Smooth muscle cell (in vitro differentiated cells): ENCODE results near the gene STUM. TPM values are rescaled to one million over a fixed set of nuclear protein-coding genes. Genes with fewer than 3 reads are reported as not detected.

Experiments
- DNase-seq: peaks from one replicate; lab custom pipeline; 2025; ENCODE audit not compliant: unreplicated experiment; lab: John Stamatoyannopoulos, UW
- H2AFZ ChIP-seq: fragments of 200-600 bp; sonication (generic); 2 replicates; pipeline ENCODE4 v1.6.0; 2016; ENCODE audit warnings: antibody characterized with exemption, low read depth, mild to moderate bottlenecking
- H3F3A ChIP-seq: fragments of 200-600 bp; sonication (generic); 2 replicates; pipeline ENCODE4 v1.6.0; 2017; ENCODE audit warnings: antibody characterized with exemption, low read depth
- H3K27ac ChIP-seq: fragments of 200-600 bp; sonication (generic); 2 replicates; pipeline ENCODE4 v1.5.1; 2016; ENCODE audit warnings: low read depth, mild to moderate bottlenecking
- H3K27me3 ChIP-seq: fragments of 200-600 bp; sonication (generic); 2 replicates; pipeline ENCODE4 v1.6.1; 2016; ENCODE audit warnings: low read depth, mild to moderate bottlenecking
- H3K36me3 ChIP-seq: fragments of 200-600 bp; sonication (generic); 2 replicates; pipeline ENCODE4 v1.5.1; 2016; ENCODE audit warnings: low read depth
- H3K4me1 ChIP-seq: fragments of 200-600 bp; sonication (generic); 2 replicates; pipeline ENCODE4 v1.5.1; 2016; ENCODE audit warnings: low read depth
- H3K4me2 ChIP-seq: fragments of 200-600 bp; sonication (generic); 2 replicates; pipeline ENCODE4 v1.6.0; 2016; ENCODE audit warnings: mild to moderate bottlenecking
- H3K4me3 ChIP-seq: fragments of 200-600 bp; sonication (generic); 2 replicates; pipeline ENCODE4 v1.5.1; 2016; ENCODE audit warnings: mild to moderate bottlenecking
- H3K79me2 ChIP-seq: fragments of 200-600 bp; sonication (generic); 2 replicates; pipeline ENCODE4 v1.6.0; 2016; ENCODE audit warnings: low read depth, mild to moderate bottlenecking
- H3K9ac ChIP-seq: fragments of 200-600 bp; sonication (generic); 2 replicates; pipeline ENCODE4 v1.6.0; 2016; ENCODE audit warnings: low read depth
- H3K9me3 ChIP-seq: fragments of 200-600 bp; sonication (generic); replicated peaks from 2 replicates; pipeline ENCODE4 v1.5.1; 2016; ENCODE audit warnings: low read depth
- H4K20me1 ChIP-seq: fragments of 200-600 bp; sonication (generic); 2 replicates; pipeline ENCODE4 v1.6.0; 2016; ENCODE audit warnings: low read depth
- CTCF ChIP-seq: fragments of 200-600 bp; sonication (generic); IDR thresholded peaks from 2 replicates; pipeline ENCODE4 v1.5.1; 2017; ENCODE audit warnings: borderline replicate concordance, mild to moderate bottlenecking, antibody characterized with exemption; ENCODE audit not compliant: insufficient read depth, poor library complexity, severe bottlenecking
- WGBS: methylation state at CpG from one replicate; pipeline ENCODE4 v1.1.7; 2016; ENCODE audit warnings: low lambda C conversion rate; 5-methylcytosine and 5-hydroxymethylcytosine counted together
- polyA plus RNA-seq: library from polyadenylated mRNA; unstranded; fragments of >200 nt; fragmentation: Nextera tagmentation; extraction: Ambion mirVana; gene quantifications from 2 replicates; pipeline ENCODE4 v1.2.1, GENCODE V29; 2016
- total RNA-seq: library from RNA; depleted of rRNA; stranded (reverse); fragments of >200 nt; gene quantifications from 2 replicates; pipeline ENCODE4 v1.2.3, GENCODE V29; 2014

Gene STUM
- total and polyA plus RNA-seq, 2 experiments from 2014 or later: 0.04 TPM; not detected in 1

GRCh38 chr1:226657895-226658545, 109.5 kb downstream of the STUM start:
- Histone ChIP-seq H3K4me2 (no peak overlapping the region), H3K36me3 (no peaks in the 10 kb centered on the region), H3K9ac (no peak overlapping the region), H3K27me3 (no peaks in the 10 kb centered on the region), H3K79me2 (peaks cover 8% of the 10 kb centered on the region), H3K27ac (no peak overlapping the region), H3F3A (peaks cover 17% of the 10 kb centered on the region), H3K4me3 (no peak overlapping the region), H2AFZ (no peak overlapping the region), H3K4me1 (peaks cover 55% of the 10 kb centered on the region), H4K20me1 (no peaks in the 10 kb centered on the region), H3K9me3 (no peaks in the 10 kb centered on the region)
- WGBS: 88% methylated on average over 10 of the region's 10 CpGs
- DNase-seq: no peak
- TF ChIP-seq CTCF: no peak

- no peak for TF ChIP-seq CTCF
- H3K79me2 ChIP-seq: peaks cover 8% of the 10 kb centered on the region
- H3F3A ChIP-seq: peaks cover 23% of the 10 kb centered on the region
- H3K36me3 ChIP-seq: no peaks in the 10 kb centered on the region
- H3K9me3 ChIP-seq: no peaks in the 10 kb centered on the region
- H4K20me1 ChIP-seq: no peaks in the 10 kb centered on the region
- WGBS: 92% methylated on average over 22 of the region's 22 CpGs
- DNase-seq: no peak
- H3K4me3 ChIP-seq: no peak overlapping the region
- H2AFZ ChIP-seq: no peak overlapping the region
- peaks cover 54% of the 10 kb centered on the region for H3K4me1 ChIP-seq
- H3K27me3 ChIP-seq: no peaks in the 10 kb centered on the region
- H3K9ac ChIP-seq: no peak overlapping the region
- no peak overlapping the region for H3K4me2 ChIP-seq
- no peak overlapping the region for H3K27ac ChIP-seq
These were observed 110.1 kb downstream of the STUM start for GRCh38 chr1:226658546-226659125.

Other genes starting within 250 kb of the STUM start
- gene LIN9, start 239.6 kb upstream of the STUM start, total RNA-seq: 7.8 and 8.2 TPM in 2 replicates
- 2.2 and 3.7 TPM in 2 replicates for gene LIN9, start 239.6 kb upstream of the STUM start, polyA plus RNA-seq
- gene PARP1, start 140.7 kb upstream of the STUM start, total RNA-seq: 27.4 and 33.2 TPM in 2 replicates
- 38.5 and 48.4 TPM in 2 replicates for gene PARP1, start 140.7 kb upstream of the STUM start, polyA plus RNA-seq
- gene ITPKB, start 190.5 kb downstream of the STUM start, total RNA-seq: 8.9 and 12.5 TPM in 2 replicates
- 11.4 and 12.2 TPM in 2 replicates for gene ITPKB, start 190.5 kb downstream of the STUM start, polyA plus RNA-seq